KBM-7 (cell line): ENCODE measurements around the gene FCHSD2.
"Not testable (repeated sequence)": the region's sequence is repeated elsewhere in the genome, so short reads cannot be mapped to it uniquely, and the experiment has no call there.

Experiments used
- DNase-seq: peaks from one replicate; pipeline ENCODE4 v3.0.0-alpha.2; 2015
- in situ Hi-C: fragments of 300-500 bp; cut with MboI; formaldehyde crosslinking; loops from 2 replicates; pipeline ENCODE4 v1.14.3; 2020; ENCODE audit warnings: low sequenced_read_pairs, low pct_unique_long_range_greater_than_20kb, mixed read lengths

The FCHSD2 gene

DNA sequence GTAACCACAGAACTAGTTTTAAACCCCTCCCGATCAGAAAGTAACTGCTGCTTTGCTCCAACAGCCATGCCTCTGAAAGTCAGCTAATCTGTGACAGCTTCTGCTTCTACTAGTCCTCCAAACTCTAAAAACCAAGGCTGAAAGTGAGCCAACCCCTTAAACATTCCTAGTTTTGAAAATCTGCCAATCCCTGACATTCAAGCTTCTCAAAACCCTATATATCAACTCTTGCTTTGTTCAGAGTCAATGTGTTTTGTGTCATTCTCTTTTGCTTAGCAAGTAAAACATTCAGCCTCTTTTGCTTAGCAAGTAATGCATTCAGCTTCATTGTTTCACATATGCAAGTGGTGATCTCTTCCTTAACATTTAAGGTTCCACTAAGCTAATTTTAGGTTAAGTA is 271.0 kb downstream of the FCHSD2 start:
- no peak for DNase-seq
- in situ Hi-C loops: no loop called here

DNA sequence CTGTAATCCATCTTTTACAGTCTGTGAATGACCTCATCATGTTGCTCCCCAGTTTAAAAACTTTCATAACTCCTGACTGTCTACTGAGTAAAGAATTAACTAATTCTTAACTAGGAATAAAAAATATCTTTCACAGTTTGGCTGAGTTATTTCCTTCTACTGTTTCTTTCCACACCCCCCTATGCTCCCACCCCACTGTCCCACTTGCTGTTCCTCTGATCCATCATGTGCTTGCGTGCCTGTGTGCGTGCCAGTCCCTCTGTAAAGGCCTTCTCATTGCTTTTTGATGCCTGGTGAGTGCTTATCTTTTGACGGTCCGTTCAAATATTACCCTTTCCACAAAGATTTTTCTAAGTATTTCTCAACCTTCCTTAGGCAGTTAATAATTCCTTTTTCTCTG is 272.3 kb downstream of the FCHSD2 start:
- in situ Hi-C loops: no loop called here
- DNase-seq: no peak

DNA sequence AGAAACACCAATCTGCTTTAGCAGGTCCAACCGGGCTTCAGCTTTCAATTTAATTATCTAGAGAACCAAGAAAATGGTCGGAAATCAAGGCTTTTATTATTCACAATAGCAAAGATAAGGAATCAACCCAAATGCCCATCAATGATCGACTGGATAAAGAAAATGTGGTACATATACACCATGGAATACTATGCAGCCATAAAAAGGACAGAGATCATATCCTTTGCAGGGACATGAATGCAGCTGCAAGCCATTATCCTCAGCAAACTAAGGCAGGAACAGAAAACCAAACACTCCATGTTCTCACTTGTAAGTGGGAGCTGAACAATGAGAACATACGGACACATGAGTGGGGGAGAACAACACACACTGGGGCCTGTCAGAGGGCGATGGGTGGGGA is 274.1 kb downstream of the FCHSD2 start:
- DNase-seq: no peak
- in situ Hi-C loops: no loop called here

DNA sequence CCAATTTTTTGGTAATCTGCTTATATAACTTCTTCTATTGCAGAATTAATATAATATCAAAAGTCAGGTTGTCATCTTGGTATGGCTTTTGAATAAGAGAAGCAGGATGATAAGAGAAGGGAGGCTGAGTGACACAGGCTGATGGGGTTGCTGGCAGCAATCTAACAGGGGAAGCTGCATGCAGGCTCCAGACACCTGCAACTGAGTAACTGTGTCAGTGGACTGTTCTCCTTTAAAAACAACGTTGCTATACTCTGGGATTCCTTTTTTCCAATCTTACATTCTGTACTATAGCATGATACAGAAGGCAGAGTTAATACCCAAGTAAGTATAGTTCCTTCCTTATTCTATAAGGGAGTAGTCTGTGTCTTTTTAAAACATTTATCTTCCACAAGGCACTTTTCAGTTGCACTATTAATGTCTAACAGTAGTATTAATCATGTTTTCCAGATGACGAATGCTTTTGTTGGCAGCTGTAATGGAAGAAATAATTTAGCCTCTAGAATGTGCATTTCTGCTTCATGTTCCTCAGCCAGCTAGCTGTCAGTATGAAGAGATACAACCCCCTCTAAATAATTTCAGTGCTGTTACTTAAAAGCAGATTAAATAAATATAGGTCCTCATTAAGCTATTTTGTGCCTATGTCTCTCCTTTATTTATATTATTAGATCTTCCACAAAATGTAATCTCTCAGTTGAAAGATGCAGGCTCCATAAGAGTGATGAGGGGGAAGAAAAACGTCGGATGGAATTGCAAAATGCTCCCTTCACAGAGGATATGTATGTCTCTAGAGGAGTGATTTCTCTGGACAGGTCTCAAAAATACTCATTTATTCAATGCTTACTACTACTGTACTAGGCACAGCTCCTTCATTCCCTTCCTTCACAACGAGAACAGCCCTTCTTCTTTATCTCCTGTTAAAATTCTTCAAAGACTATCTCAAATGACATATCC is 277.1 kb downstream of the FCHSD2 start:
- no peak for DNase-seq
- in situ Hi-C loops: no loop called here

DNA sequence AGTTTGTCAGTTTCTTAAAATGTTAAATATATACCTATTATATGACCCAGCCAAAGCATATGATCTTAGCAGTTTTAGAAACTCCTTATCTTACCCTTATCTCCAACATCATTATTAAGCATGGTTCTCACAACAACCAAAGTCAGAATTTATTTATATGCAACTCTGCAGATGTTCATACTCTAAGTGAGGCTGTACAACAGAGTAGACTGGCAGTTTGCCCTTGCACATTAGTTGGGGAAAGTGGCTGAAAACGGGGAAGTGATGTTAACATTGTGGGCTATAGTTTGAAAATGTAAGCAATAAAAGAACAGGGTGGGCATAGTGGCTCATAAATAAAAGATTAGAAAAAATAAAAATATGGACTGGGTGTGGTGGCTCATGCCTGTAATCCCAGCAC is 278.2 kb downstream of the FCHSD2 start:
- in situ Hi-C loops: no loop called here
- peak; percentile 16 for DNase-seq

DNA sequence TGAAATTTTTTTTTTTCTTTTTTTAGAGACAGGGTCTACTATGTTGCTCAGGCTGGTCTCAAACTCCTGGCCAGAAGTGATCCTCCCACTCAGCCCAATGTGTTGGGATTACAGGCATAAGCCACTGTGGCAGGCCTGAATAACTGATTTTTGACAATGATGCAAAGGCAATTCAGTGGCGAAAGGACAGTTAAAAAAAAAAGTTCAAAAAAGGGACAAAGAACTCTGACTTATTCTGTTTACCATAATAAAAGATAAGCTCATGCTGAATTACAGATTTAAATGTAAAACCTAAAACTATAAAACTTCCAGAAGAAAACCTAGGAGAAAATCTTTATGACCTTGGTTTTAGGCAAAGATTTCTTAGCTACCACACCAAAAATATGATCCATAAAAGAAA is 279.0 kb downstream of the FCHSD2 start:
- no peak for DNase-seq
- in situ Hi-C loops: no loop called here

DNA sequence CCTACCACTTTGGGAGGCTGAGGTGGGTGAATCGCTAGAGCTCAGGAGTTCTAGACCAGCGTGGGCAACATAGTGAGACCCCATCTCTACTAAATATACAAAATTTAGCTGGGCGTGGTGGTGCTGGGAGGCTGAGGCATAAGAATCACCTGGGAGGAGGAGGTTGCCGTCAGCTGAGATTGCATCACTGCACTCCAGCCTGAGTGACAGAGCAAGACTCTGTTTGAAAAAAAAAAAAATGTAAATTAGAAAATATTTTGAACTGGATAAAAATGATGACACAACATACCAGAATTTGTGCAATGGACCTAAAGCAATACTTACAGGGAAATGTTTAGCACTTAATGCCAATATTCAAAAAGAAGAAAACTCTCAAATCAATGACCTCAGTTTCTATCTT is 281.5 kb downstream of the FCHSD2 start:
- in situ Hi-C loops: no loop called here
- no peak for DNase-seq

DNA sequence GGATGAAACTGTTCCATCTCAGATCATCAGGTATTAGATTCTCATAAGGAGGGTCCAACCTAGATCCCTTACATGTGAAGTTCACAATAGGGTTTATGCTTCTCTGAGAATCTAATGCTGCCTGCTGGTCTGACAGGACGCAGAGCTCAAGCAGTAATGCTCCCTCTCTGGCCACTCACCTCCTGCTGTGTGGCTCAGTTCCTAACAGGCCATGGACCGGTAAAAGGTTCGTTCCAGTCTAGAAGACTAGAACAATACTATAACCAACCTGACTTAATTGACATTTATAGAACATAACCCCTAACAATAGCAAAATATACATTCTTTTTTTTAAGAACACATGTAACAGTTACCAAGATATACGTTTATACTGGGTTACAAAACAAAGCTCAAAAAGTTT is 282.1 kb downstream of the FCHSD2 start:
- no peak for DNase-seq
- in situ Hi-C loops: no loop called here

DNA sequence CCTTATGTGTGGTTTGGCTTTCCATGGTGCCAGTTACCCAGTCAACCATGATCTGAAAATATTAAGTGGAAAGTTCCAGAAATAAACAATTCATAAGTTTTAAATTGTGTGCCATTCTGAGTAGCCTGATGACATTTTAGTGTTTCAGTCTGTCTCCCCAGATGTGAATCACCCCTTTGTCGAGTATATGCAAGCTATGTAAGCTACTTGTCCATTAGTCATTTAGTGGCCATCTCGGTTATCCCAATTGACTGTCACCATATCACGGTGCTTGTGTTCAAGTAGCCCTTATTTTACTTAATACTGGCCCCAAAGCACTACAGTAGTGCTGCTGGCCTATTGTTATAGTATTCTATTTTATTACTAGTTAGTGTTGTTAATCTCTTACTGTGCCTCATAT is 283.0 kb downstream of the FCHSD2 start:
- DNase-seq: no peak
- in situ Hi-C loops: no loop called here

DNA sequence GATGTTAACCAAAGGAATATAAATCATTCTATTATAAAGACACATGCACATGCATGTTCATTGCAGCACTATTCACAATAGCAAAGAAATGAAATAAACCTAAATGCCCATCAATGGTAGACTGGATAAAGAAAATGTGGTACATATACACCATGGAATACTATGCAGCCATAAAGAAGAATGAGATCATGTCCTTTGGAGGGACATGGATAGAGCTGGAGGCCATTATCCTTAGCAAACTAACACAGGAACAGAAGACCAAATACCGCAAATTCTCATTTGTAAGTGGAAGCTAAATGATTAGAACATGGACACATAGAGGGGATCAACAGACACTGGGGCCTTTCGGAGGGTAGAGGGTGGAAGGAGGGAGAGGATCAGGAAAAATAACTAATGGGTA is 283.9 kb downstream of the FCHSD2 start:
- in situ Hi-C loops, DNase-seq: not testable (repeated sequence)

DNA sequence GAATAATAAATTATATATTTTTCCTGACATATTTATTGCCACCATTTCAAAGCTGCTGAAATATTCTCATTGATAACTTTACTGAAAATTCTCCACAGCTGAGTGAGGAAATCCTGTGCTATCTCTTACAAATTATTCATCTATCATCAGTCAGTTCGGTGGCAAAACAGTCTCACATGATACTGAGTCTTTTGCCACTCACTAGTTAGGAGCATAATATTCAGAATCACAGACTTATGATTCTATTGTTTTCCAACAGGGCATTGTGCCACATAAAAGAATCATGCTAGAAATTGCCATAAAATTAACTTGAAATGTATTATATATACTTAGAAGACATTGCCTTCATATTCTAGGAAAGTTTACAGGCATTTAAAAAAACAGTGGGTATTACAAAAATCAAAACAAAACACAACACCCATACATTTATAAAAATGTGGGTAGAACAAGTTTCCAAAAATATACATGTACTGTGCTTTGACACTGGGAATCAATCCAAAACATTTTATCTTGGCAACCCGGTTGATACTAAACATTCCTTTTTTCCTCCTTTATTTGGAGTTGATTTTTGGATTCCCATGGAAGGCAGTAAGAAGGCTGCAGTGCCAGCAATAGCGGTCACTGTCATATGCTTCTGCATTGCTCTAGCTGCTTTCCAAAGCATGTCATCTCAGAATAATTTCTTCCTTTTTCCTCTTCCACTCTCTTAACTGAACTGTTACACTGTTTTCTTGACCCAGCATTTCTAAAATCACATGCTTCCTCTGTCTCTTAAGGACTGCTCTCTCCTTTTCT is 285.4 kb downstream of the FCHSD2 start:
- in situ Hi-C loops: no loop called here
- DNase-seq: no peak

DNA sequence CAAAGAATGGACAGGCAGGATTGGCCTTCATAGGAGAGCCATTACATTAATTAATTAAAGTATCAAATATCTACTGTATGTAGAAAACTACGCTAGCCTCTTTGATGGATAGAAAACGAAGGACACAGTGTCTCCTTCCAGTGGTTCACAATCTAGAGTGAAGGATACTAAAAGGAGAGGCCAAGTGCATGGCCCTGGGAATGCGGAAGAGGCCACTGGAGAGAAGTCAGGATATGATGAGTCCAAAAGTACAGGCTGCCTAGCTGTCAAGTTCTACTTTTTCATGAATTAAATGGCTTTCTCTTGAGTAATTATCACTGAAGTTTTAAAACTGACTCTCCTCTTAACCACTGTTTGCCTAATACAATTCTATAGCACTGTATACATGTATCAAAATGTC is 286.1 kb downstream of the FCHSD2 start:
- DNase-seq: no peak
- in situ Hi-C loops: no loop called here

DNA sequence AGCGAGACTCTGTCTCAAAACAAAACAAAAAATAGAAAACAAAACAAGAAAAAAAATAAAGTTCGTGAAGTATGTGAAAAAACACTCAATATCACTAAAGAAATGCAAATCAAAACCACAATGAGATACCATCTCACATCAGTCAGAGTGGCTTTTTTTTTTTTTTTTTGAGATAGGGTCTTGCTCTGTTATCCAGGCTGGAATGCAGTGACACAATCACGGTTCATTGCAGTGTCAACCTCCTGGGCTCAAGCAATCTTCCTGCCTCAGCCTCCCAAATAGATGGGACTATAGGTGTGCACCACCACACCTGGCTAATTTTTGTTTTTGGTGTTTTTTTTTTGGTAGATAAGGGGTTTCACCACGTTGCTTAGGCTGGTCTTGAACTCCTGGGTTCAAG is 290.4 kb downstream of the FCHSD2 start:
- DNase-seq: no peak
- in situ Hi-C loops: no loop called here

DNA sequence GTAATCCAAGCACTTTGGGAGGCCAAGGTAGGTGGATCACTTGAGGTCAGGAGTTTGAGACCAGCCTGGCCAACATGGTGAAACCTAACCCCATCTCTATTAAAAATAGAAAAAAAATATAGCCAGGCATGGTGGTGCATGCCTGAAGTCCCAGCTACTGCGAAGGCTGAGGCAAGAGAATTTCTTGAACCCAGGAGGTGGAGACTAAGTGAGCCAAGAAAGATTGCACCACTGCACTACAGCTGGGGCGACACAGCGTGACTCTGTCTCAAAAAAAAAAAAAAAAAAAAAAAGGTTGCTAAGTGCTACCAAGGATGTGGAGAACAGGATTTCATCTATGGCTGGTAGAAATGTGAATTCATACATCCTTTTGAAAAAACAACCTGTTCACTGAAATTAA is 291.3 kb downstream of the FCHSD2 start:
- DNase-seq: no peak
- in situ Hi-C loops: no loop called here

DNA sequence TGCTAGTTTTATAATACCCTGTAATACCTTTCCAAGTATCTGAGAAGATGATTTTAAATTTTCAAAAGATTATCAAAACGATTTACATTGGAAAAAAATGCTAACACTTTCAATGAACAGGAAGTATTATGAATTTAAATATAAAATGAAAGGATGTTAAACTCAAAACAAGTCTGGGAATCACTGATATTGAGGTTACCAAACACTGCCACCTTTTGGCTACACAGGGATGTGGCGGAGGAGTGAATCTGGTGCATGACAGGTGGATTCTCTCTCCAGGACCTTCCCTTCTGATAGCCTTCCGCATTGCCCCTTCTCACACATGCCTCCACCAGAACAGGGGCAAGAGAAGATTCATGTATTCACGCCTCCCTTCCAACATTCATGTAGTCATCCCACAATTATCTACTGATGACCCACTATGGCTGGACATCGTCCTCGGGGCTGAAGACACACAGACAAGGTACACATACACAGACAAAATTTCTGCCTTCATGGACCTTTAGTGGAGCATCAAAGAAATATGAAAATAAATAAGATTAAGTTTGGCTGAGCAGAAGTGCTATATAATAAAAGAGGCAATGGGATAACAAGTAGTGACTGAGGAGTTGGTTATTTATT is 293.2 kb downstream of the FCHSD2 start:
- in situ Hi-C loops: loop anchor here (25.0 kb wide), 1 partner anchor 313 kb away; no protein-coding TSS in a partner anchor
- peak; percentile 46 for DNase-seq

DNA sequence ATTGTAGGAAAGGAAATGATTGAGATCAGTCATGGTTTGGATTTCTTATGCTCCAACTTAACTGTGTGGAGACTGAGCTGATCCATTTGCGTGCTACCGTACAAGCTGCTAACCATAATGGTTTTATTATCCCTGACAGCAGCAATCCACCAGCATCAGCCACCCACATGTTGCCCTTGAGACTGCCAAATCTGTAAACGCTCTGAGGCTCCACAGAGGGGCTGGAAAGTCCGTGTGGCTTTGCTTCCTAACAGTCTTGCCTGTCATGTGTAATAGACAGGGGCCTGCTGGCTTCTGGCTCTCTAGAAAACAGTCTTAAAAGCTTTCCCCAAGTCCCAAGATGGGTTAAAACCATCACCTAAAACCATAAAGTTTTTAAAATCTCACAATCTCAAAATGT is 297.8 kb downstream of the FCHSD2 start:
- DNase-seq: no peak
- in situ Hi-C loops: loop anchor here (25.0 kb wide), 1 partner anchor 318 kb away; no protein-coding TSS in a partner anchor

DNA sequence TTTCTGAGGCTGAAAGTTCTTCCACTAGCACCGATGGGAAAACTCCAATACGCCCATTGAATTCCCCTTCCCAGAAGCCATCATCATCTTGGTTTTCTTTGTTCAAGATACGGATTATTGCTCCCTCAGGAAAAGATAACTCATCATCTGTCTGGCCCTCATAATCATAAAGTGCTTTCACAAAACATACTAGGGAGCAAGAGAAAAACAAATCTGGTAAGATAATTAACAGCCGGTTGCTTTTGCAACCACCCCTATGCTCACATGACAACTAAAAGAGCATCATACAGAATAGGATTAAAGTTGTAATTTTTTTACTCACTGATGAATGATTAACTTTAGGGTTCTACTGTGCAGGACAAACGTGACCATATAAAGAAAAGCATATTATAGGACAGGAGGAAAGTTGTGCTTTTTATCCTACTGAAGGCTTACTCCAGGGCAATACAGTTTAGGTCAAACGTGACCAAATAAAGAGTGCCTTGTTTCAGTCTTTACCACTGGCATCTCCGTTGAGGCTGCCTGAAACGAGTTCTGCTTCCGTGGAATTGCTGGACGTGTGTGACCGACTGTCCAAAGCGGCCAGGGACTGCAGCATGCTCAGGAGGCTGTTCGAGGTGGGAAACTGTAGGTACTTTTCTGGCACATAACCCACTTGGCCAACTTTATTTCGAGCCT is 299.3 kb downstream of the FCHSD2 start:
- in situ Hi-C loops: loop anchor here (25.0 kb wide), 1 partner anchor 320 kb away; no protein-coding TSS in a partner anchor
- DNase-seq: no peak

DNA sequence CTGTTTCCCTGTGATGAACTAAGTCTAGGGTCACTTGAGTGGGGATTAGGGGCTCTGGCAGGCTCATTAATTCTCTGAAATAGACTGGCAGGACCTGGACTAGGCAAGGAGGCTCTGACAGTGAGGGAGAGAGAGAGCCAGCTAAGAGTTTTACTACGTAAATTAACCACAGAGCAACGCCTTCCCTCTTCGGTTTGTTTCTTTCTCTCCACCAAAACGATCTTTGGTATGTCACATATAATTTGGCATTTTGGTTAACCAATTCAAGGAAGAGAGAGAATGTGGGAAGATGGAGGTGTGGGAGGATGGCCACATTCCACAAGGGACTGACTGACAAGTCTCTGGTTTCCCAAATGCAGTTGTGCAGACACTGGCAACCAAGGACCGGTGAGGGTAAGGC is 300.0 kb downstream of the FCHSD2 start:
- no peak for DNase-seq
- in situ Hi-C loops: loop anchor here (25.0 kb wide), 1 partner anchor 320 kb away; no protein-coding TSS in a partner anchor

DNA sequence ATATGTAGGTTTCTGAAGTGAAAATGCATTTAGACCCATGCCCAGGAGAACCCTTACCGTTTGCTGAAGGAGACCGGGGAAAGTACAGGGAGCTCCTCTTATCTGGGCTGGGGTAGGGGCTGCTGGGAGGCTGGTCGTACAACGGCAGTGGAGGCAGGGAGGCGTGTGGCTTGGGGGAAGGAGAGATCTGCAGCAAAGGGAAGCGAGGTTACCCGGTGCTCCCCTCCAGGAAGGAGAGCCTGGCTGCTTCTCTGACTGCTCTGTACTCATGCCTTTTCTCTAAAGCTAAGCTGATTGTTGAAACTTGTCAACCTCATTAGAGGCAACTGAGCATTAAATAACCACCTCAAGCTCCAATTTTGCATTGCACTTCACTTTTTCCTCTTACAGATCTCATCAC is 300.7 kb downstream of the FCHSD2 start:
- DNase-seq: no peak
- in situ Hi-C loops: loop anchor here (25.0 kb wide), 1 partner anchor 321 kb away; no protein-coding TSS in a partner anchor
